Activated naive CD8-positive, alpha-beta T cell treated with anti-CD3 and anti-CD28 coated beads, Interleukin-2, amount 10 ng/mL, durations not matched to agents 7 days and 5 days (primary cell): Measurements from ENCODE around the gene PPP2R2D. TPM values are rescaled to one million over a fixed set of nuclear protein-coding genes. Genes with fewer than 3 reads are reported as not detected.

ENCODE experiments used
- ATAC-seq: fragments of 150-1000 bp; cut with Tn5 transposase; one replicate; pipeline ENCODE4 v1.10.0; 2021; ENCODE audit warnings: low read depth, moderate library complexity
- POLR2A ChIA-PET: fragments of 350-600 bp; sonication (Branson Sonifier 250); formaldehyde crosslinking; loops from one replicate; lab custom pipeline; 2021; ENCODE audit warnings: antibody characterized with exemption; lab: Charles Lee
- DNase-seq: peaks from one replicate; pipeline ENCODE4 v3.0.0; 2021
- H3K27ac Mint-ChIP-seq: one replicate; pipeline ENCODE4 v1.8.0; 2022; ENCODE audit warnings: mild to moderate bottlenecking, mixed read lengths
- H3K27me3 Mint-ChIP-seq: one replicate; pipeline ENCODE4 v1.8.0; 2022; ENCODE audit warnings: mild to moderate bottlenecking, moderate library complexity, mixed read lengths
- H3K36me3 Mint-ChIP-seq: one replicate; pipeline ENCODE4 v1.8.0; 2021; ENCODE audit warnings: mild to moderate bottlenecking, mixed read lengths
- H3K4me1 Mint-ChIP-seq: one replicate; pipeline ENCODE4 v1.8.0; 2021; ENCODE audit warnings: mixed read lengths
- H3K4me3 Mint-ChIP-seq: one replicate; pipeline ENCODE4 v1.8.0; 2022; ENCODE audit warnings: mild to moderate bottlenecking, moderate library complexity, mixed read lengths
- H3K9me3 Mint-ChIP-seq: one replicate; pipeline ENCODE4 v1.8.0; 2021; ENCODE audit warnings: mixed read lengths
- total RNA-seq, 2 experiments: library from RNA; stranded (reverse); gene quantifications; one replicate each; pipeline ENCODE4 v1.2.3, GENCODE V29; 2021

Gene PPP2R2D
- total RNA-seq, 2 experiments from 2014 or later, result 39.9 to 45.6 TPM

DNA sequence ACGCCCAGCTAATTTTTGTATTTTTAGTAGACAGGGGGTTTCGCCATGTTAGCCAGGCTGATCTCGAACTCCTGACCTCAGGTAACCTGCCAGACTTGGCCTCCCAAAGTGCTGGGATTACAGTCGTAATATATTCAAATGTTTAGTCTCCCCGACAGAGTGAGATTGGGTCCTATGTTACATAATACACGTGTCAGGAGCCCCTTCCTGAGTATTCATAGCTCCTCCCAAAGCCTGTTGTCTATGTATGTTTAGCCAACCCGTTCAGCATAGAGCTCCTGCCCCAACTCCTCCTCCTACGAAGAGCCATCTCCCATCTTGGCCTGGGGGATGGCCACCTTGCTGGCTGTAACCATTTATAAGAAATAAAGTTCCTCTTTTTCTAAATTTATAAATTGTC is 2.7 kb upstream of the PPP2R2D start:
- ATAC-seq, result no peak
- H3K27ac Mint-ChIP-seq, result no peak overlapping the region
- H3K9me3 Mint-ChIP-seq, result no peaks in the 10 kb centered on the region
- peaks cover 41% of the 10 kb centered on the region for H3K4me1 Mint-ChIP-seq
- H3K4me3 Mint-ChIP-seq, result no peak overlapping the region
- no peak for DNase-seq
- no peaks in the 10 kb centered on the region for H3K36me3 Mint-ChIP-seq
- peaks cover 13% of the 10 kb centered on the region for H3K27me3 Mint-ChIP-seq
- POLR2A ChIA-PET, result no interaction called here

DNA sequence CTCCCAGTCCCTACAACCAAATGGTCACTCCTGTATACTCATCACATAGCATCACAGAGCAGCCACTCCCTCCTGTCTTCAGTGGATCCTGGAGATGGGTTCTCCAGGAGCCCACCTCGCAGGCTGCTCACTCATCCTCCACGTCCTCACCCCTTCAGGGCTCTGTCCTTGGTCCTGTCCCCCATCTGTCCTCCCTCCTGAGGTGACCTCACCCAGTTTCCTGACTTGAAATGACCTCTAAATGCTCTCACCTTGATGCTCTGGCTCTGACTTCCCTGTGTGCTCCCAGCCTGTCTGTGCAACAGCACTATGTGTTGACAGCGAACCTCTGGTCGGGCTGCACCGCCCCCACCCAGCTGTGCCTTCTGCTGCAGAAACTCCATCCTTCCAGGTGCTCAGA is 2.1 kb upstream of the PPP2R2D start:
- peaks cover 47% of the 10 kb centered on the region for H3K4me1 Mint-ChIP-seq
- no peak overlapping the region for H3K4me3 Mint-ChIP-seq
- H3K36me3 Mint-ChIP-seq, result peaks cover 3% of the 10 kb centered on the region
- peaks cover 13% of the 10 kb centered on the region for H3K27me3 Mint-ChIP-seq
- ATAC-seq (no peak), DNase-seq (no peak)
- no peak overlapping the region for H3K27ac Mint-ChIP-seq
- no peaks in the 10 kb centered on the region for H3K9me3 Mint-ChIP-seq
- POLR2A ChIA-PET, result interaction anchor here (1.7 to 2.1 kb wide), 2 partner anchors 74 to 83 kb away, joined by 8 to 11 read pairs; partner anchors contain the start of gene BNIP3

DNA sequence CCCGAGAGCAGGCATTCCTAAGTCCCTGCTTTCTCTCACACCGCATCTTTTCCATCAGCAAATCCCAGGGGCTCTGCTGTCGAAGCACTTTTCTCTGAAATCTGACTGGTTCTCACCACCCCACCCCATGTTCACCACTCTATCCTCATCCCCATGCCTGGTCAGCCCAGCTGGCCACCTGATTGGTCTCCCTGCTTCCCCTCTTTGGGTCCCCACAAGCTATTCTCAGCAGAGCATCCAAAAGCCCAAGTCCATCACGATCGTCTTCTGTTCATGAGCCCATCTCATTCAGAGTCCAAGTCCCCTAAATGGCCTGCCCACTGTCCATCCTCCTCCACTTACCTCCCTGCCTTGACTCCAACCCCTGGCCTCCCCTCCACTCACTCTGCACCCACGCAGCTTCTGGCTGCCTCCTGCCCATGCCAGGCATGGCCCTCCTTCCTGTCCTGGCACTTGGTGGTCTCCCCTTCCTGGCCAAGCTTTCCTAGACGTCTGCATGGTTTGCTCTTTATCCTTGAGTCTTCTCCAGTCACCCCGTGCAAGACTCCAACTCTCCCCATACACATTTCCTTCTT is 1.6 kb upstream of the PPP2R2D start:
- POLR2A ChIA-PET, result interaction anchor here (1.7 to 2.1 kb wide), 2 partner anchors 73 to 83 kb away, joined by 8 to 11 read pairs; partner anchors contain the start of gene BNIP3
- peaks cover 50% of the 10 kb centered on the region for H3K4me1 Mint-ChIP-seq
- ATAC-seq, result no peak

DNA sequence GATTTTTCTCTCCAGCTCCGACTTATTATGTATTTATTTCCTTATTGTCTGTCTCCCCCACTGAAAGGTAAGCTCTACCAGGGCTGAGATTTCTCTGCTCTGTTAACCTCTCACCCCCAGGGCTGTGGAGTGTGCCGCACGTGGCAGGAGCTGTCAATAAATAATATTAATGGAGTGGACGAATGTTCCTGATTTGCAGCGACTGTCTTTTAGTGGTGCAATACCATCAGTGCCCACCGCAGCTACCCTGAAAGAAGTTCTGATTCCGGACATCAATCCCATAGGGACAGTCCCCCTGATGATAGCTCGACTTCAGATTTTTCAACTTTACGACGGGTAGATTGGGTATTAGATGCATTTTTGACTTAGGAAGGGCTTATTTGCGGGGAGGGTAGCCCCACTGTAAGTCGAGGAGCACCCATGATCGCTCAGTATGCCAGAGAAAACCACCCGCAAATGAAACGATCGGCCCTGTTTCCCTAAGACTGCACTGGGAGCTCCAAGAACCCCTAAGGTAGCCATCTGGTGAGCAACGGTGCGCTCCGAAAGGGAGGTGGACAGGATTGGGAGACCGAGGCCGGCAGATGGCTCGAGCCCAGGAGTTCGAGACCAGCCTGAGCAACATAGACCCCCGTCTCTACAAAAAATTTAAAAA is 986 bp upstream of the PPP2R2D start:
- no peaks in the 10 kb centered on the region for H3K9me3 Mint-ChIP-seq
- POLR2A ChIA-PET, result interaction anchor here (0.6 to 2.6 kb wide), 7 partner anchors 8 to 430 kb away, joined by 3 to 11 read pairs (median 7); partner anchors contain the start of gene BNIP3
- no peak for ATAC-seq
- no peak for DNase-seq
- H3K4me1 Mint-ChIP-seq, result peaks cover 56% of the 10 kb centered on the region
- H3K27me3 Mint-ChIP-seq, result peaks cover 13% of the 10 kb centered on the region
- H3K27ac Mint-ChIP-seq, result peak overlapping the region; percentile 84
- peak overlapping the region; percentile 88 for H3K4me3 Mint-ChIP-seq
- peaks cover 6% of the 10 kb centered on the region for H3K36me3 Mint-ChIP-seq

More for the DNA sequence above, 1.6 kb upstream of the PPP2R2D start:
- no peak for DNase-seq
- Mint-ChIP-seq H3K27me3 (peaks cover 13% of the 10 kb centered on the region), H3K9me3 (no peaks in the 10 kb centered on the region), H3K36me3 (peaks cover 4% of the 10 kb centered on the region), H3K4me3 (peak overlapping the region; percentile 88), H3K27ac (peak overlapping the region; percentile 84)

DNA sequence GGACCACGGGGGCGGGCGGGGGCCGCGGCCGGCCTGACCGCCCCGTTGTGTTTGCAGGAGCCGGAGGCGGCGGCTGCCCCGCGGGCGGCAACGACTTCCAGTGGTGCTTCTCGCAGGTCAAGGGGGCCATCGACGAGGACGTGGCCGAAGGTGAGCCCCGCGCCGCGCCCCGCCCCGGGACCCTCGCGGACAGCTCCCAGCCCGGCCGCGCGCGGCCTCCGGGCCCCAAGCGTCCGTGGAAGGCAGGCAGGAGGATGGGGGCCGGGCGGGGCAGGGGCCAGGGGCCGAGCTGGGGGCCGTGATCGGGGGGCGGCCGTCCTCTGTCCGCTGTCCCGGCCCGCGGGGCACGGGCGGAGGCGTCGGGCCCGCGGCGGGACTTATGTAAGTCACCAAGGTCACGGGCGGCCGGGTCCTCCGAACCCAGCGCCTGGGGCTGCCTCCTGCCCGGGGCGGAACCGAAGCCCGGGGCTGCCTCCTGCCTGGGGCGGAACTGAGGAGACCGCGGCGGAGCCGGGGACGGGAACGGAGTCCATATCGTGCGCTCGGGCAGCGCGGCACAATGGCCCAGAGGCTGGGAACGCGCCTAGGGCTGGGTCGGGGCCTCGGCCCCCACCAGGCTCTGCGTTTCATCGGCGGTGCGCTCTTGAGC is 497 bp downstream of the PPP2R2D start:
- H3K27me3 Mint-ChIP-seq, result peaks cover 13% of the 10 kb centered on the region
- no peaks in the 10 kb centered on the region for H3K9me3 Mint-ChIP-seq
- POLR2A ChIA-PET, result interaction anchor here (0.6 to 2.6 kb wide), 6 partner anchors 10 to 80 kb away, joined by 3 to 11 read pairs (median 4); partner anchors contain the start of gene BNIP3
- H3K36me3 Mint-ChIP-seq, result peaks cover 8% of the 10 kb centered on the region
- peak; percentile 75 for DNase-seq
- H3K4me3 Mint-ChIP-seq, result peak overlapping the region; percentile 89
- peak overlapping the region; percentile 88 for H3K27ac Mint-ChIP-seq
- H3K4me1 Mint-ChIP-seq, result peaks cover 62% of the 10 kb centered on the region
- peak; percentile 16 for ATAC-seq

DNA sequence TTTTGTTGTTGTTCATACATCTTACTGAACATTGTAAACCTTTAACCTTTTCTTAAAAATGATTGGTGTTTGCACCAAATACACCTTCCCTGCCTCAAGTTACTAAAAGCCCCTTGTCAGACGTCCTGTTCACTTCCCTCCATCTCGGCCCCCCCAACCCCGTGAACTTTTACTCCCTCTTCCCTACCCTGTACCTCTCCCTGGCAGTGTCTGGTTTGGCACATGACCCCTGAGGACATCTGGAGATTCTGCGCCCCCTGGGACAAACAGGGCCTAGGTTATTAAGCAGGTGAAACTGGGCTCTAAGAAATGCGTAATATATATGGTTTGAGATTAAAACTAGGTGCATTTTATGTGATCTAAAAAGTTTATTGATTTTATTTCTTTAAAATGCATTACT is 1.4 kb downstream of the PPP2R2D start:
- H3K27ac Mint-ChIP-seq, result peak overlapping the region; percentile 88
- peaks cover 10% of the 10 kb centered on the region for H3K36me3 Mint-ChIP-seq
- POLR2A ChIA-PET, result interaction anchor here (1.0 to 2.6 kb wide), 4 partner anchors 10 to 79 kb away, joined by 3 to 11 read pairs (median 7); partner anchors contain the start of gene BNIP3
- H3K4me1 Mint-ChIP-seq, result peaks cover 60% of the 10 kb centered on the region
- H3K27me3 Mint-ChIP-seq, result peaks cover 13% of the 10 kb centered on the region
- ATAC-seq, result no peak
- H3K4me3 Mint-ChIP-seq, result peak overlapping the region; percentile 89
- DNase-seq, result no peak
- no peaks in the 10 kb centered on the region for H3K9me3 Mint-ChIP-seq

DNA sequence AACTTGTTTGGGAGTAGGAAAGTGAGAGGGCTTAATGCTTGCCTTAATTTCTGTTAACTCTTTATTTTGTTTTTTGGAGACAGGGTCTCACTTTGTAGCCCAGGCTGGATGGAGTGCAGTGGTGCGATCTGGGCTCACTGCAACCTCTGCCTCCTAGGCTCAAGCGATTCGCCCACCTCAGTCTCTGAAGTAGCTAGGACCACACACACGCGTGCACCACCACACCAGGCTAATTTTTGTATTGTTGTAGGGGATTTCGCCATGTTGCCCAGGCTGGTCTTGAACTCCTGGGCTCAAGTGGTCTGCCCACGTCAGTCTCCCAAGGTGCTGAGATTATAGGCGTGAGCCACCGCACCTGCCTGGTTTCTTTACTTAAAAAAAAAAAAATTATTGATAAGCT is 1.9 kb downstream of the PPP2R2D start:
- ATAC-seq, result no peak
- H3K4me1 Mint-ChIP-seq, result peaks cover 59% of the 10 kb centered on the region
- peaks cover 10% of the 10 kb centered on the region for H3K36me3 Mint-ChIP-seq
- peak overlapping the region; percentile 88 for H3K27ac Mint-ChIP-seq
- POLR2A ChIA-PET, result no interaction called here
- H3K9me3 Mint-ChIP-seq, result no peaks in the 10 kb centered on the region
- H3K27me3 Mint-ChIP-seq, result peaks cover 13% of the 10 kb centered on the region
- peak overlapping the region; percentile 89 for H3K4me3 Mint-ChIP-seq
- no peak for DNase-seq

DNA sequence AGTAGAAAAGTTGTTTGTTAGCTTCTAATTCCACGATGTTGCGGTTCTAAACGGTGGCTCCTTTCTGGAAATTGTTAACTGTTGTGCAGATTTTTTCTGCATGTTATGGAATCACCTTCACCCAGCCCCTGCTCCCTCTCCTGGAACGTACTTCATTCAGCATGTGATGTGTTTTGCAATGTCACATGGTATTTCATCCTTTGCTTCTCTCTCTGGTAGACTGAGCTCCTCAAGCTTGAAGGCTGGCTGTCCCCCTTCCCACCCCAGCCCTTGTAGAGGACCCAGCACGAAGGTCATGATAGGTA is 4.4 kb downstream of the PPP2R2D start:
- peaks cover 63% of the 10 kb centered on the region for H3K4me1 Mint-ChIP-seq
- H3K36me3 Mint-ChIP-seq, result peaks cover 13% of the 10 kb centered on the region
- H3K4me3 Mint-ChIP-seq, result peak overlapping the region; percentile 86
- ATAC-seq, result no peak
- no peaks in the 10 kb centered on the region for H3K27me3 Mint-ChIP-seq
- POLR2A ChIA-PET, result interaction anchor here (0.7 to 1.0 kb wide), 2 partner anchors 20 to 1408 kb away, joined by 4 read pairs; no protein-coding TSS in a partner anchor
- peak overlapping the region; percentile 94 for H3K27ac Mint-ChIP-seq
- no peaks in the 10 kb centered on the region for H3K9me3 Mint-ChIP-seq
- no peak for DNase-seq

DNA sequence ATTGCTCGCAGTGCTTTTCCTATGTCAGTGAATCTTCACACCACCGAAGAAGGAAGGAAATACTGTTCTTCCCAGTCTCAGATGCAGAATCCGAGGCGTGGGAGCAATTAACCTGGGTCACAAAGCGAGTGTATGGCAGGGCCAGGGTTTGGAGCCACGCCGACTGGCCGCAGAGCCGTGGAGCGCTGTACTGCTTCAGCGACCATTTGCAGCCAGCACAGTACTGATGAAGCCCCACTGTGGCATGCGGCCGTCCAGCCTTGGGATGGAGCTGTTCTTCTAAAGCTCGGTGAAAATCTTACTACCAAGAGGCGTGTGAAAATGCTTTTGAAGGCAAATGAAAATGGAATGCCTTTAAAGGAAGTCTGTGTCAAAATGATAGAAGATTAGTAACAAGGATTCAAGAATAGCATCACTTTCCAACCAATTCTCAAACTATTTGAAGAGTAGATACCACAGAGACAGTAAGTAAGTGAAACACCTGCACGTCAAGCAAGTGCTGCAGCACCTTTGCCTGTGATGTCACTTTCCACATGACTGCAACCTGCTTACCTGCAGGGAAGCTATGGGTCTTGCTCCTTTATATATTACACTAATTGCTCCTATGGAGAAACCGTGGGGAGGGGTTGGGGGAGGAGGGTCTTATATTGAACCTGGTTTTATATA is 4.9 kb downstream of the PPP2R2D start:
- no peak for ATAC-seq
- no peak for DNase-seq

DNA sequence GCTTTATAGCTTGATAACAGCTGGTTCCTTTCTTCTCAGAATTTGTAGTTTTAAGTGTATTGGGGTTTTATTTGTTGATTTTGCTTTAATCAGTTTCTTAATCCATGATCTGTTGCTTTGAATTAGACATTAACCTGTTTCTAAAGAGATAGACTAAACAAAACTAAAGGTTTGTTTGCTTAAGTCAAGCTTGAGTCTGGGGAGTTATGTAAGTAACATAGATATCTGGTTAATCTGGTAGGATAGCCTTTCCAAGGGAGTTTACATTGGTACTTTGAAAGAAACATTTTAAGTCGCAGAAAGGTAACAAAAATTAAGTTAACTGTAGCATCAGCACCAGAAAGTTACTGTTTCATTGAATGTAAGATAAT is 5.4 kb downstream of the PPP2R2D start:
- POLR2A ChIA-PET, result no interaction called here
- Mint-ChIP-seq H3K27ac (no peak overlapping the region), H3K9me3 (no peaks in the 10 kb centered on the region), H3K4me3 (no peak overlapping the region), H3K4me1 (peaks cover 63% of the 10 kb centered on the region), H3K36me3 (peaks cover 15% of the 10 kb centered on the region), H3K27me3 (no peaks in the 10 kb centered on the region)
- DNase-seq (no peak), ATAC-seq (no peak)

More for the DNA sequence above, 4.9 kb downstream of the PPP2R2D start:
- H3K27me3 Mint-ChIP-seq, result no peaks in the 10 kb centered on the region
- POLR2A ChIA-PET, result no interaction called here
- peaks cover 13% of the 10 kb centered on the region for H3K36me3 Mint-ChIP-seq
- H3K9me3 Mint-ChIP-seq, result no peaks in the 10 kb centered on the region
- peak overlapping the region; percentile 94 for H3K27ac Mint-ChIP-seq
- H3K4me1 Mint-ChIP-seq, result peaks cover 63% of the 10 kb centered on the region
- H3K4me3 Mint-ChIP-seq, result peak overlapping the region; percentile 86

DNA sequence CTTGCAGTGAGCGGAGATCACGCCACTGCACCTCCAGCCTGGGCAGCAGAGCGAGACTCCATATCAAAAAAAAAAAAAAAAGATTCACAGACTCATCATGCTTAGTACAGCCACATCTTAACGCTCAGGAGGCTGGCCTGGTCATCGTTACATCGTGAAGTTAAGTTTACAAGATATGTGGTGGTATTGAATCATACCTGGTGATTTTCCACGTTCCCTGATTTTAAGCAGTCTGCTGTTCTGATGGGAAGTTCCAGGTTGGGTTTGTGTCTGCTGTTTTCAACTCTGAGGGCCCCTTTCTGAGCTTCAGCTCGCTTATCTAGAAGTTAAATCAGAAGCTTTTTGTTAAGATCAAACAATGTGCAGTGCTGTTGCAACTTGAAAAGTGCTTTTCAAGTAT is 6.9 kb downstream of the PPP2R2D start:
- Mint-ChIP-seq H3K27ac (peak overlapping the region; percentile 41), H3K9me3 (peaks cover 1% of the 10 kb centered on the region), H3K4me3 (no peak overlapping the region), H3K4me1 (peaks cover 56% of the 10 kb centered on the region), H3K36me3 (peaks cover 27% of the 10 kb centered on the region), H3K27me3 (no peaks in the 10 kb centered on the region)
- POLR2A ChIA-PET, result interaction anchor here (0.7 kb wide), 1 partner anchor 65 kb away, joined by 4 read pairs; no protein-coding TSS in a partner anchor
- ATAC-seq (no peak), DNase-seq (no peak)

DNA sequence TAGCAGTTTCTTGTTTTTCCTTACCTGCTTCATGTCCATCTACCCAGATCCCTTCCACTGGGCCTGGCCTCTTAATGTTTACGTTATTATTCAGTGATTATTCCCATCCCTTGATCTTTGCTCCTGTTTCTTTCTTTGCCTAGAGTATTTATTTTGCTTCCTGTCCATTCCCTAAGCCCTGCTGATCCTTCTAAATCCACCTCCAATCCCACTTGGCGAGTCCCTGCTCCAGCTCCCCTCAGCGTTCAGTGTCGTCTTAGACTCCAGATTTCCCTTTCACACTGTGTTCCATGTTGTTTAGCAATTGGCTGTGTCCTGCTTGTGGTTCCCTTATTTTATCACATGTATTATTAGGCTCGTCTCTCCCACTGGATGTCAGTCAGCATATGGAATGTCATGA is 7.3 kb downstream of the PPP2R2D start:
- ATAC-seq (no peak), DNase-seq (no peak)
- Mint-ChIP-seq H3K27me3 (no peaks in the 10 kb centered on the region), H3K27ac (peak overlapping the region; percentile 46), H3K36me3 (peaks cover 29% of the 10 kb centered on the region), H3K4me3 (peak overlapping the region; percentile 9), H3K9me3 (peaks cover 1% of the 10 kb centered on the region), H3K4me1 (peaks cover 53% of the 10 kb centered on the region)
- POLR2A ChIA-PET, result no interaction called here
